BLaER1 (cell line): ENCODE results near the gene TEKT3.

Source experiments
- H3K27ac ChIP-seq: shearing (Covaris generic); formaldehyde crosslinking; 2 replicates; pipeline ENCODE4 v1.8.1; 2022
- H3K27me3 ChIP-seq: shearing (Covaris generic); formaldehyde crosslinking; 2 replicates; pipeline ENCODE4 v1.8.1; 2022
- H3K36me3 ChIP-seq: shearing (Covaris generic); formaldehyde crosslinking; 2 replicates; pipeline ENCODE4 v1.8.1; 2022
- H3K4me1 ChIP-seq: shearing (Covaris generic); formaldehyde crosslinking; 2 replicates; pipeline ENCODE4 v1.8.1; 2022
- H3K4me2 ChIP-seq: shearing (Covaris generic); formaldehyde crosslinking; 2 replicates; pipeline ENCODE4 v1.8.1; 2022
- H3K4me3 ChIP-seq: shearing (Covaris generic); formaldehyde crosslinking; 2 replicates; pipeline ENCODE4 v1.8.1; 2022
- H3K9ac ChIP-seq: shearing (Covaris generic); formaldehyde crosslinking; 2 replicates; pipeline ENCODE4 v1.8.1; 2022
- H3K9me3 ChIP-seq: shearing (Covaris generic); formaldehyde crosslinking; 2 replicates; pipeline ENCODE4 v1.8.1; 2022
- H4K20me1 ChIP-seq: shearing (Covaris generic); formaldehyde crosslinking; 2 replicates; pipeline ENCODE4 v1.8.1; 2022
- Cebpa-rat ChIP-seq: shearing (Covaris generic); IDR thresholded peaks from 2 replicates; pipeline ENCODE4 v1.8.1; 2022

Gene TEKT3

DNA sequence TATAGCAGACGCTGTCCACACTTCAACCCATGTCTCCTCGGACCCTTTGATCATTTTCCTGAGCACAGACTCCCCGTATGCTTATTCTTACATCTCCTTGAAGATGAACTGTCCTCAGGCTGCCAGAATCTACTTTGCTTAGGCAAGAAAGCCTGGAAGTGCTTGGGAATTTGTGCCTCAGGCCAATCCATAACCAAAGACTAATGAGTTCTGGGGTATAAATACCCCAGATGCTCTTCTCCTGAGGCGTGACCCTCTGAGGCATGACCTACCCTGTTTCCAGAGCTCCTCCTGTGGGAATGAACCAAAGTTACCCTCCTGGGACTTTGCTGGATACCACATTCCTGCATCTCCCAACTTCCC, 10.1 kb upstream of the TEKT3 start:
- H4K20me1 ChIP-seq: no peaks in the 10 kb centered on the region
- H3K4me1 ChIP-seq: no peaks in the 10 kb centered on the region
- H3K9ac ChIP-seq: no peak overlapping the region
- no peak overlapping the region for H3K27ac ChIP-seq
- H3K4me3 ChIP-seq: no peak overlapping the region
- TF ChIP-seq Cebpa-rat: no peak
- H3K9me3 ChIP-seq: 0 out of 2 replicates have a peak, but pooled peaks cover 6% of the 10 kb centered on the region
- no peaks in the 10 kb centered on the region for H3K27me3 ChIP-seq
- H3K36me3 ChIP-seq: no peaks in the 10 kb centered on the region
- no peak overlapping the region for H3K4me2 ChIP-seq

DNA sequence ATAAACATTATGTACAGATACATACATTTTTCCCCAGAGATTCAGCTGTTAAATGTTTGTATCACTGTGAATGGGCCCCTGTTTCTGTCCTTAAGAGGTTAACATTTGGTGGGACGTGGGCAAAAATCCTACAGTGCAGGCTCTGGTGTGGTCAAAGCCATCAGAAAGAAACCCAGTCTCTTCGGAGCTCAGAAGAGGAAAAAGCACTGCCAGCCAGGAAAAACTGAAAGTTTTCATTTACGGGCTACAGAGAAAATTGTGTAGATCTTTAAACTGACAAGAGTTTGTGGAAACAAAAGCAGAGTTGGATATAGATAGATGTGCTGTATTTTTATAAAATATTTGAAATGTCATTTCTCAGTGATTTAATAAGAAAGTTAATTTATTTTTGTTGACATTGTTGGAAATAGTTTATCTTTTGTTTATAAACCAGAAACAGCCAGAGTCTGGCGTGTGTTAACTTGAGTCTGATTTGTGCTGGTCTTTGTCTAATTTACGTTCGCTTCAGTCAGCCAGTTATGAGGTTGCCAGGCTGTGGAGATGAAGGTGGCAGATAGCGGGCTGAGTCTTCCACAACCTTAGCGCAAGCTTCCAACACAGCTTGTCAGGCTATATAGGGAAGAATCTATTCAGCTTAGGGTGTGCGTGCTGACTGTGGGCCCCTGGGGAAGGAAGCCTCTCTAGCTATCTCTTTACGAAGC, 9.5 kb upstream of the TEKT3 start:
- no peak overlapping the region for H3K4me2 ChIP-seq
- no peak overlapping the region for H3K4me3 ChIP-seq
- H3K36me3 ChIP-seq: no peaks in the 10 kb centered on the region
- no peak overlapping the region for H3K27ac ChIP-seq
- 0 out of 2 replicates have a peak, but pooled peaks cover 6% of the 10 kb centered on the region for H3K9me3 ChIP-seq
- H3K4me1 ChIP-seq: no peaks in the 10 kb centered on the region
- TF ChIP-seq Cebpa-rat: no peak
- H3K27me3 ChIP-seq: no peaks in the 10 kb centered on the region
- H3K9ac ChIP-seq: no peak overlapping the region
- H4K20me1 ChIP-seq: no peaks in the 10 kb centered on the region

- Histone ChIP-seq H3K4me3 (no peak overlapping the region), H3K9ac (no peak overlapping the region), H3K4me2 (no peak overlapping the region), H4K20me1 (no peaks in the 10 kb centered on the region), H3K27ac (no peak overlapping the region), H3K27me3 (no peaks in the 10 kb centered on the region), H3K4me1 (no peaks in the 10 kb centered on the region), H3K36me3 (no peaks in the 10 kb centered on the region), H3K9me3 (no peaks in the 10 kb centered on the region)
- no peak for TF ChIP-seq Cebpa-rat
These were observed 7.7 kb upstream of the TEKT3 start for GRCh38 chr17:15349119-15349518.

DNA sequence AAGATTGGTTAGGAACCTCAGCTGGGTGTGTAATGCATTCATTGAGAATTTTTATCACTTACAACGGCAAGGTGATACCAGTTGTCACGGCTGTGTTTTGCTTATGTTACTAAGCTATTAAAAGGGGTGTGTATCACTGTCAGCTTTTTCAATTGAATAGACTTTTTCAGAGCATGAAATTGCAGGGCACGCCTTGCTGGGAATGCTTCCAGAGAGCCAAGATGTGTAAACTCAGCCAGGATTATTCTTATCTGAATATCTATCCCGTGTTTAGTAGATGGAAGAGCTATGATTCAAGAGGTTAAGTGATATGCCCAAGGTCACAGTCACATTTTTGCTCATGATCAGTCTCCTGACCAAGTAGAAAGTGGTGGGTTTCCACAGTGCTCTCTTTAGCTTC, 6.6 kb upstream of the TEKT3 start:
- Histone ChIP-seq H3K4me3 (no peak overlapping the region), H3K4me1 (no peaks in the 10 kb centered on the region), H3K4me2 (no peak overlapping the region), H3K9me3 (no peaks in the 10 kb centered on the region), H3K36me3 (no peaks in the 10 kb centered on the region), H3K27me3 (no peaks in the 10 kb centered on the region), H3K27ac (no peak overlapping the region), H3K9ac (no peak overlapping the region), H4K20me1 (no peaks in the 10 kb centered on the region)
- no peak for TF ChIP-seq Cebpa-rat

DNA sequence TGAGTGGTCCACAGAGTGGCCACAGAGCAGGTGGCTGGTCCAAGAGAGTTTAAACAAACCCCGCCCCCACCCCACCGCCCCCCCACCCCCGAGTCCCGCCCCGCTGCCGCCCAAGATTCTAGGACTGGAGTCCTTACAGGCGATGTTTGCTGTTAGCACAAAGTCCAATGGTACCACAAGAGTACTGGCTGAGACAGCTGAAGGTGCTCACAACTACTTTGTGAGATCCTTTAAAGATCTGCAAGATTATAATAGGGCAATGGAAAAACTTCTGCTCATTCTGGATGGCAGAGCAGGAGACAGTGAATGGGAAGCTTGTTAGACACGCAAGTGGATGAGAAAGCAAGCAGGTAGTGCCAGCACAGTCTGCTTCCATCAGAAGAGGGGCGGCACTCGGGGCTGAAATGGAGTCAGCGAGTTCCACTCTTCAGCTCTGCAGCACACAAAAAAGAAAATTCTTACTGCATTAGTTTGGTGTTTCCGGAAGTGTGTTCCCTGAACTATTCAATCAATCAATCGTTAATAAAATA, 4.7 kb upstream of the TEKT3 start:
- Histone ChIP-seq H3K4me1 (no peaks in the 10 kb centered on the region), H3K4me3 (no peak overlapping the region), H3K4me2 (no peak overlapping the region), H4K20me1 (no peaks in the 10 kb centered on the region), H3K36me3 (no peaks in the 10 kb centered on the region), H3K27me3 (peaks cover 19% of the 10 kb centered on the region), H3K27ac (no peak overlapping the region), H3K9ac (no peak overlapping the region), H3K9me3 (peaks cover 8% of the 10 kb centered on the region)
- no peak for TF ChIP-seq Cebpa-rat

GRCh38 chr17:15343749-15344148, 2.4 kb upstream of the TEKT3 start:
- Histone ChIP-seq H4K20me1 (no peaks in the 10 kb centered on the region), H3K27me3 (peaks cover 30% of the 10 kb centered on the region), H3K9ac (no peak overlapping the region), H3K36me3 (no peaks in the 10 kb centered on the region), H3K4me1 (no peaks in the 10 kb centered on the region), H3K4me3 (no peak overlapping the region), H3K9me3 (peaks cover 12% of the 10 kb centered on the region), H3K27ac (no peak overlapping the region), H3K4me2 (no peak overlapping the region)
- TF ChIP-seq Cebpa-rat: no peak

- Histone ChIP-seq H3K4me2 (no peak overlapping the region), H3K9ac (no peak overlapping the region), H3K27ac (no peak overlapping the region), H4K20me1 (no peaks in the 10 kb centered on the region), H3K27me3 (peaks cover 30% of the 10 kb centered on the region), H3K4me1 (no peaks in the 10 kb centered on the region), H3K4me3 (no peak overlapping the region), H3K9me3 (peaks cover 16% of the 10 kb centered on the region), H3K36me3 (no peaks in the 10 kb centered on the region)
- TF ChIP-seq Cebpa-rat: no peak
These were observed 1.1 kb upstream of the TEKT3 start for GRCh38 chr17:15342460-15342859.

DNA sequence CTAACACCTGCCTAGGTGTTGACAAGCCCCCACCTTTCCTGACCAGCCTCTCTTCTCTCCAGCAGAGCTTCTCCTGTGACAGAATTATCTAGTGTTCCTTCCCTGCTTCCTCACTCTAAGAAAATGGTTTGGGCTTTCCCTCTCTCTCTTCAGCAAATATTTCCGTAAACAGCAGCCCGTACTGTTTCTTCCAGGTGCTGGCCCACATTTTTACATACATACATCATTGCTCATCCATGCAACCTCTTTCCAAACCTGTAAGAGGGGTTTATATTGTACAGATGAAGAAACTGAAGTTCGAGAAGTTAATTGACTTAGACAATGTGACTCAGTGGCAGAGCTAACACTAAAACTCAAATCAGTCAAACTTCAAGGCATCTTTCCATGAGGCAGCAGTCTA, 569 bp upstream of the TEKT3 start:
- H3K27ac ChIP-seq: no peak overlapping the region
- H3K4me1 ChIP-seq: no peaks in the 10 kb centered on the region
- H3K27me3 ChIP-seq: peaks cover 30% of the 10 kb centered on the region
- H4K20me1 ChIP-seq: no peaks in the 10 kb centered on the region
- no peaks in the 10 kb centered on the region for H3K36me3 ChIP-seq
- H3K9me3 ChIP-seq: peaks cover 16% of the 10 kb centered on the region
- no peak overlapping the region for H3K4me2 ChIP-seq
- H3K9ac ChIP-seq: no peak overlapping the region
- no peak for TF ChIP-seq Cebpa-rat
- no peak overlapping the region for H3K4me3 ChIP-seq

GRCh38 chr17:15340966-15341365, 431 bp downstream of the TEKT3 start:
- Histone ChIP-seq H3K4me3 (no peak overlapping the region), H3K9ac (no peak overlapping the region), H4K20me1 (no peaks in the 10 kb centered on the region), H3K36me3 (no peaks in the 10 kb centered on the region), H3K27ac (no peak overlapping the region), H3K4me2 (no peak overlapping the region), H3K27me3 (peaks cover 30% of the 10 kb centered on the region), H3K9me3 (peaks cover 16% of the 10 kb centered on the region), H3K4me1 (no peaks in the 10 kb centered on the region)
- no peak for TF ChIP-seq Cebpa-rat

GRCh38 chr17:15335446-15335845, 6.0 kb downstream of the TEKT3 start:
- Histone ChIP-seq H3K27me3 (peaks cover 5% of the 10 kb centered on the region; the same call in 1 of the 2 replicates), H3K9ac (no peak overlapping the region), H4K20me1 (no peaks in the 10 kb centered on the region), H3K27ac (no peak overlapping the region), H3K4me3 (no peak overlapping the region), H3K4me1 (no peaks in the 10 kb centered on the region), H3K4me2 (no peak overlapping the region), H3K36me3 (no peaks in the 10 kb centered on the region), H3K9me3 (peaks cover 13% of the 10 kb centered on the region)
- no peak for TF ChIP-seq Cebpa-rat
